LNCAP (cell line): ENCODE results near the gene EPHA2.

Experiments
- TF ChIP-seq, protein P1 (sequence below): fragments of 450-650 bp; IDR thresholded peaks from 2 replicates; pipeline ENCODE4 v1.5.1; 2017; ENCODE audit warnings: mild to moderate bottlenecking

Gene EPHA2

GRCh38 chr1:16117936-16118335 is 37.9 kb downstream of the EPHA2 start:
- TF ChIP-seq, protein P1, sequence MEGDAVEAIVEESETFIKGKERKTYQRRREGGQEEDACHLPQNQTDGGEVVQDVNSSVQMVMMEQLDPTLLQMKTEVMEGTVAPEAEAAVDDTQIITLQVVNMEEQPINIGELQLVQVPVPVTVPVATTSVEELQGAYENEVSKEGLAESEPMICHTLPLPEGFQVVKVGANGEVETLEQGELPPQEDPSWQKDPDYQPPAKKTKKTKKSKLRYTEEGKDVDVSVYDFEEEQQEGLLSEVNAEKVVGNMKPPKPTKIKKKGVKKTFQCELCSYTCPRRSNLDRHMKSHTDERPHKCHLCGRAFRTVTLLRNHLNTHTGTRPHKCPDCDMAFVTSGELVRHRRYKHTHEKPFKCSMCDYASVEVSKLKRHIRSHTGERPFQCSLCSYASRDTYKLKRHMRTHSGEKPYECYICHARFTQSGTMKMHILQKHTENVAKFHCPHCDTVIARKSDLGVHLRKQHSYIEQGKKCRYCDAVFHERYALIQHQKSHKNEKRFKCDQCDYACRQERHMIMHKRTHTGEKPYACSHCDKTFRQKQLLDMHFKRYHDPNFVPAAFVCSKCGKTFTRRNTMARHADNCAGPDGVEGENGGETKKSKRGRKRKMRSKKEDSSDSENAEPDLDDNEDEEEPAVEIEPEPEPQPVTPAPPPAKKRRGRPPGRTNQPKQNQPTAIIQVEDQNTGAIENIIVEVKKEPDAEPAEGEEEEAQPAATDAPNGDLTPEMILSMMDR: no peak

- TF ChIP-seq, protein P1: no peak
Measured at GRCh38 chr1:16117369-16117768, 38.5 kb downstream of the EPHA2 start.

GRCh38 chr1:16116625-16117024 is 39.2 kb downstream of the EPHA2 start:
- TF ChIP-seq, protein P1: no peak

DNA sequence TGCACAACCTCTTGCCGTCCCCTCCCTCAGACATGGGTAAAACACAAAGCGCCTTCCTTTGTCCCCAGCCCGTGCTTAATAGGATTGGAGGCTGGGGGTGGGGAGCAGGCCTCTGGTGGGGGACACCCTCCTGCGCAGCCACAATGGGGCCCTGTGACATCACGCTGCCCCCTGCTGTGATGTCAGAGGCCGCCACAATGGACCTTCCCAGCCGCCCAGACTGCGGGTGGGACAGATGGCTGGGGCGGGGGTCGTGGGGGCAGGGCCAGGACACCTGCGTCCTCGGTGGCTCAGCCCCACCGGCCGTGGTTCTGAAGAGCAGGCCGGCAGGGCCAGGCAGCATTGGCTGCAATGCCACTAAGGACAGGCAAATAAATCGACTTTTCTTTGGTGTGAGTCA is 39.9 kb downstream of the EPHA2 start:
- TF ChIP-seq, protein P1: no peak

- TF ChIP-seq, protein P1: no peak
Measured at GRCh38 chr1:16115468-16115983, 40.3 kb downstream of the EPHA2 start.

- TF ChIP-seq, protein P1: no peak
Measured at GRCh38 chr1:16114527-16115467, 41.1 kb downstream of the EPHA2 start.

DNA sequence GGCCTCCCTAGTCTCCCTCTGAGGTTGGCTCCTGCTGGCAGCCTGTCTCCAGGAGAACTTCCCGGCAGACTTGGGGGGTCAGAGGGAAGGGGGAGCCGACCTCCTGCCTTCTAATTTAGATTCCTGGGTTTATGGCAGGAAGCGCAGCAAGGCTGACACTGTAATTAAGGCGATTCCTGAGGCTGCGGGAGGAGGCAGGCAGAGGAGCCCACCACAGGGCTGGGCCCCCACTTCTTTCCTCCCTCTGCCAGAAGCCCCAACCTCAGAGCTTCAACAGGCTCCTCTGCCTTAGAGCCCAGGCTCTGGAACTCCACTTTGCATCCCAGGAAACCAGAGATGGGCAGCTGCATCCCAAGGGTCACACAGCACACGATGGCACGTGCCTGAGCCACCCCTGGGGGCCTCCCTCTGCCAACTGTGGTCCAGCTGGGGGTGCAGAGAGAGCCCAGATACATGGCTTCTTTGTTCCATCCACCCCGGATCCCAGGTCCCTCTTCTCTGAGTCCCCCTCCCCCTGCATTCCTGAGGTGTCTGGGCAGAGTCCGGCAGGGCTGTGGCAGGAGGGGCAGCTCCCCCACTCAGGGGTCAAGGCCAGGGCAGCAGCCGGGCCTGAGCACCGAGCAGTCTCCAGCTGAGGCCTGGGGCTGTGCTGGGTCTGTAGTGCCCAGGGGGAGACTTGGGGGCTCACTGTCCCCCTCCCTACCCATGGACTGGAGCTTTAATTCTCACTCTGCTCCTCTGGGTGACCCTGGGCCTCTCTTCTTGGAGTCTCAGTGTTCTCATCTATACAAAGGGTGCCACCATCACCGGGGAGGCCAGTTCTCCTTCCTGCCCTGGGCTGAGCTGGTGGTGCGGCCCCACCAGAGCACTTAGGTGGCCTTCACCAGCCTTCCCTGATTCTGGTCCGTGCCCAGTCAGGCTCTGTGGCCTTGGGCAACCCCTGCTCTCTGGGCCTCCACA is 43.0 kb downstream of the EPHA2 start:
- TF ChIP-seq, protein P1: no peak
